ENCODE measurements around the gene FUNDC2. TPM values are rescaled to one million over a fixed set of nuclear protein-coding genes. Genes with fewer than 3 reads are reported as not detected.

FUNDC2 gene
- total RNA-seq, 2 donors from 2014 or later, result 43.7 to 51.8 TPM

- DNase-seq (ENCODE audit: low spot score) (no peak), ATAC-seq (ENCODE audit: insufficient number of reproducible peaks, low FRiP score, low read depth) (no peak)
- H3K4me1 ChIP-seq (ENCODE audit: control insufficient read depth in 1 of 2, low read depth in 2 of 2), result no peaks in the 10 kb centered on the region
- H3K9me3 ChIP-seq, result no peaks in the 10 kb centered on the region
- H3K27ac ChIP-seq, result no peak overlapping the region
- H3K4me3 ChIP-seq, result no peak overlapping the region
- TF ChIP-seq, protein P1, sequence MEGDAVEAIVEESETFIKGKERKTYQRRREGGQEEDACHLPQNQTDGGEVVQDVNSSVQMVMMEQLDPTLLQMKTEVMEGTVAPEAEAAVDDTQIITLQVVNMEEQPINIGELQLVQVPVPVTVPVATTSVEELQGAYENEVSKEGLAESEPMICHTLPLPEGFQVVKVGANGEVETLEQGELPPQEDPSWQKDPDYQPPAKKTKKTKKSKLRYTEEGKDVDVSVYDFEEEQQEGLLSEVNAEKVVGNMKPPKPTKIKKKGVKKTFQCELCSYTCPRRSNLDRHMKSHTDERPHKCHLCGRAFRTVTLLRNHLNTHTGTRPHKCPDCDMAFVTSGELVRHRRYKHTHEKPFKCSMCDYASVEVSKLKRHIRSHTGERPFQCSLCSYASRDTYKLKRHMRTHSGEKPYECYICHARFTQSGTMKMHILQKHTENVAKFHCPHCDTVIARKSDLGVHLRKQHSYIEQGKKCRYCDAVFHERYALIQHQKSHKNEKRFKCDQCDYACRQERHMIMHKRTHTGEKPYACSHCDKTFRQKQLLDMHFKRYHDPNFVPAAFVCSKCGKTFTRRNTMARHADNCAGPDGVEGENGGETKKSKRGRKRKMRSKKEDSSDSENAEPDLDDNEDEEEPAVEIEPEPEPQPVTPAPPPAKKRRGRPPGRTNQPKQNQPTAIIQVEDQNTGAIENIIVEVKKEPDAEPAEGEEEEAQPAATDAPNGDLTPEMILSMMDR (IDR thresholded peaks at IDR 0.05), result no peak
- H3K36me3 ChIP-seq, result no peaks in the 10 kb centered on the region
- no peaks in the 10 kb centered on the region for H3K27me3 ChIP-seq (replicated peaks; ENCODE audit: insufficient read depth)
Measured at GRCh38 chrX:155053656-155054055, 27.0 kb downstream of the FUNDC2 start.

DNA sequence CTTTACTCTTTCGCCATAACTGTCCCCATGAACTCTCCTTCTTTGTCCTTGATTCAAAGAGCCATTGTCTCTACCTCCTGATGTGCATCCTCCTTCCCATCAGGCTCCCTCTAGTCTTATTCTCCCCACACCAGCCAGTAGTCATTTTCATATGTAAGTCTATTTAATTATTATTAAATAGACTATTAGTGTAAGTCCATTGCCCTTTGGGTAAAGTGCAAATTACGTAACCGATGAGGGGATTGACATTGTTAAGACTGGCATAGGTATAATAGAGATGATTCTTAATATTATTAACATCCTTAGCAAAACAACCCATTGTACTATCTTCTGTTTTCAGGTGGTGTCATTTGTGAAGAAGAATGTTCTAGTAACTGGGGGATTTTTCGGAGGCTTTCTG lies 27.6 kb downstream of the FUNDC2 start:
- no peak for DNase-seq (ENCODE audit: low spot score)
- Histone ChIP-seq H3K27ac (no peak overlapping the region), H3K36me3 (no peaks in the 10 kb centered on the region), H3K4me3 (no peak overlapping the region), H3K9me3 (no peaks in the 10 kb centered on the region), H3K27me3 (replicated peaks; ENCODE audit: insufficient read depth) (no peaks in the 10 kb centered on the region), H3K4me1 (ENCODE audit: control insufficient read depth in 1 of 2, low read depth in 2 of 2) (no peaks in the 10 kb centered on the region)
- ATAC-seq (ENCODE audit: insufficient number of reproducible peaks, low FRiP score, low read depth), result no peak
- TF ChIP-seq, protein P1 (IDR thresholded peaks at IDR 0.05), result no peak

DNA sequence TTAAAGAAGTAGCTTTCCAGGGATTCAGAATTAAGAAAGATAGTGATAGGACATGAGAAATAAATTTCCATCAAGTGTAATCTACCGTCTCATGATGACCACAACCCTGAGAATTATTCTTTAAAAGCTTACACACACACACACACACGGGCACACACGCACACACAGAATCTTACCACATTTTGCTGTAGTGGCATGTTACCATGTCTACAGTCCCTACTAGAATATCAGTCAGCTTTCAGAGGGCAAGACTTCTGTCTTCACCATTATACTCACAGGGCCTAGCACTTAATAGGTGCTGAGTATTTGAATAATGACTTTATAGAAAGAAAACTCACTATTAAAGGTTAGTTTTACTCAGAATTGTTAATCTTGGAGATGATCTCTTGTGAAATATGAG lies 28.9 kb downstream of the FUNDC2 start:
- Histone ChIP-seq H3K27me3 (replicated peaks; ENCODE audit: insufficient read depth) (no peaks in the 10 kb centered on the region), H3K4me3 (no peak overlapping the region), H3K27ac (no peak overlapping the region), H3K4me1 (ENCODE audit: control insufficient read depth in 1 of 2, low read depth in 2 of 2) (no peaks in the 10 kb centered on the region), H3K36me3 (no peaks in the 10 kb centered on the region), H3K9me3 (no peaks in the 10 kb centered on the region)
- TF ChIP-seq, protein P1 (IDR thresholded peaks at IDR 0.05), result no peak
- ATAC-seq (ENCODE audit: insufficient number of reproducible peaks, low FRiP score, low read depth), result no peak
- DNase-seq (ENCODE audit: low spot score), result no peak

DNA sequence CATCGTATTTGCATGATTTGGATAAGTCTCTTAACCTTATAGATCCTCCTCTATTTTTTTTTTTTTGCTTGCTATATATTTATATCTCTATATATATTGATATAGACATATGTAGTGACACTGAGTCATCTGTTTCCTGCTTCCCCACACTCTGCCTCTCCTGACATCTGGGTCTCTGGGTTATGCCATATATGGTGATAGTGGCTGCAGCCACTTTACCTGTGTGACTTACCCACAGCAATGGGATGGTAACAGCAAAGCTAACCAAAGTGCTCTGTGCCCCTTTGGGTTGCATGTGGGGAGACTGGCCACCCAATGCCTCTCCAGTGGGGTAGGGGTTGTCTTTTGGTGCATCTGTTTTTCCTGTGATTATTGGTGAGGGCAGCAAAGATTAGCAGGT lies 29.8 kb downstream of the FUNDC2 start:
- Histone ChIP-seq H3K9me3 (no peaks in the 10 kb centered on the region), H3K36me3 (no peaks in the 10 kb centered on the region), H3K27me3 (replicated peaks; ENCODE audit: insufficient read depth) (no peaks in the 10 kb centered on the region), H3K4me3 (no peak overlapping the region), H3K27ac (peak overlapping the region in 1 of 2 donors; percentile 44), H3K4me1 (ENCODE audit: control insufficient read depth in 1 of 2, low read depth in 2 of 2) (no peaks in the 10 kb centered on the region)
- ATAC-seq (ENCODE audit: insufficient number of reproducible peaks, low FRiP score, low read depth) (no peak), DNase-seq (ENCODE audit: low spot score) (no peak)
- TF ChIP-seq, protein P1 (IDR thresholded peaks at IDR 0.05), result no peak

DNA sequence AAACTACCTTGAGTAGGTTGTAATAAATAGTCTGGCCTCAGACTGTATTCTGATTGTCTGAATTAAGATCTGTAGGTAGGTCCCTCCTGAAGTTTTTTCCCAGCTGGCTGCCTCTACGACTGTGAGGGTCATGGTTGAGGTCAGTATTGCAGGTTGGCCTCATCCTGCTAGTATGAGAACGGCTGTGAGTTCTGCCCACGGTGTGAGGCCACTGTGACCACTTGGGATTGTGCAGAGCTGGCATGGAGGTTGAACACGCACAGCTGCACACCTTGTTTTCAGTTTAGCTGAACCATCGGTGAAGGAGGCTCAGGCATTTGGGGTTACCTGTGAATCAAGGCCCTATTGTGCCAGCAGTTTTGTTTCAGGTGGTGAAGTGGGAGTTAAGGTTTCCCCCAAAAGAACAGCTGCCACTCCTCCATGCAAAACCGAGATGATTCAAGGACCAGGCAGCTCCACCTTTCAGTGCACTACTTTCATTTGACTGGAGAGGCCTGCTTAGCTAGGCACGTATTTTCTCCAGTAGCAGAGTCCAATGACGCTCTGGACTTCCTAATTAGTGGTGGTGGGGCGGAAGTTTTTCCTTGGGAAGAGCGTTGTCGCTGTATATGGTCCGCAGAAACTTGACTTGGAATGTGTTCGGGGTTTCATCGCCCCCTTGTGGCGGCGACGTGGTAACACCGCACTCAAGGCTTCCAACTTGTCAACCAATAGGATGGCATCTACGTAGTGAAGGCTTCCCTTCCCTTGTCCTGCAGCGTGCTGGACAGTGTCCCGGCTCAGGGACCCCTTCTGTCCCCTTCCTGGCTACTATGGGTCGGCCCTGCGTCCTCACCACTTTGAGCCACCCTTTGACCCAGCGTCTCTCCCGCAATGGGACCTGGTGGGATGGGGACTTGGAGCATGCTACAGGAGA lies 30.5 kb downstream of the FUNDC2 start:
- Histone ChIP-seq H3K27ac (peak overlapping the region in 1 of 2 donors; percentile 44), H3K9me3 (no peaks in the 10 kb centered on the region), H3K36me3 (no peaks in the 10 kb centered on the region), H3K4me1 (ENCODE audit: control insufficient read depth in 1 of 2, low read depth in 2 of 2) (no peaks in the 10 kb centered on the region), H3K27me3 (replicated peaks; ENCODE audit: insufficient read depth) (no peaks in the 10 kb centered on the region), H3K4me3 (peak overlapping the region; percentile 62)
- ATAC-seq (ENCODE audit: insufficient number of reproducible peaks, low FRiP score, low read depth), result peak; percentile 82
- TF ChIP-seq, protein P1 (IDR thresholded peaks at IDR 0.05), result peak; percentile 66
- DNase-seq (ENCODE audit: low spot score), result no peak

Measured in thoracic aorta (tissue), 2 donors.